Gastroesophageal sphincter (tissue), 4 donors: ENCODE data around the gene VIPR2. TPM values are rescaled to one million over a fixed set of nuclear protein-coding genes. Genes with fewer than 3 reads are reported as not detected.

Experiments
- ATAC-seq: fragments of 150-250 bp; one replicate; pipeline ENCODE4 v1.9.1; 2016; ENCODE audit warnings: mild to moderate bottlenecking, moderate library complexity
- H3K27ac ChIP-seq, 4 donors: fragments of 200-600 bp; sonication (generic) in 3 of 4; 1 replicate in 3 of 4; 2 replicates in 1 of 4; pipeline ENCODE4 v1.5.1; 2016 to 2019
- H3K27me3 ChIP-seq: fragments of 200-600 bp; sonication (generic); one replicate; pipeline ENCODE4 v1.5.1; 2019
- H3K36me3 ChIP-seq, 2 donors: fragments of 200-600 bp; sonication (generic); one replicate each; pipeline ENCODE4 v1.5.1; 2019; ENCODE audit warnings: control low read depth in 1 of 2
- H3K4me1 ChIP-seq, 3 donors: fragments of 200-600 bp; sonication (generic); 1 replicate in 2 of 3; 2 replicates in 1 of 3; pipeline ENCODE4 v1.5.1; 2016 to 2019; ENCODE audit warnings: control low read depth in 2 of 3
- H3K4me3 ChIP-seq, 2 donors: fragments of 200-600 bp; sonication (generic); one replicate each; pipeline ENCODE4 v1.5.1; 2019; ENCODE audit warnings: mild to moderate bottlenecking in 1 of 2, moderate library complexity in 1 of 2
- H3K9me3 ChIP-seq, 3 donors: fragments of 200-600 bp; sonication (generic); one replicate each; pipeline ENCODE4 v1.5.1; 2017 to 2019; ENCODE audit warnings: control low read depth in 2 of 3
- CTCF ChIP-seq, 4 experiments: fragments of 200-600 bp in 2 of 4; fragments of 450-650 bp in 2 of 4; sonication (generic) in 1 of 4; IDR thresholded peaks; one replicate each; pipeline ENCODE4 v1.5.1; 2017 to 2019; ENCODE audit warnings: antibody characterized with exemption in 4 of 4, mild to moderate bottlenecking in 2 of 4, moderate library complexity in 2 of 4
- EP300 ChIP-seq: sonication (generic); formaldehyde crosslinking; IDR thresholded peaks from one replicate; pipeline ENCODE4 v1.6.1; 2017; ENCODE audit warnings: antibody characterized with exemption, mild to moderate bottlenecking
- POLR2A ChIP-seq, 2 donors: fragments of 450-650 bp; IDR thresholded peaks; one replicate each; pipeline ENCODE4 v1.6.1; 2017; ENCODE audit warnings: antibody characterized with exemption in 2 of 2, mild to moderate bottlenecking in 2 of 2, moderate library complexity in 1 of 2
- POLR2AphosphoS5 ChIP-seq: sonication (generic); formaldehyde crosslinking; IDR thresholded peaks from one replicate; pipeline ENCODE4 v1.6.1; 2017; ENCODE audit warnings: antibody characterized with exemption
- WGBS, 2 donors: methylation state at CpG; one replicate each; pipeline ENCODE4 v1.1.5; 2018; ENCODE audit warnings: low coverage in 1 of 2; 5-methylcytosine and 5-hydroxymethylcytosine counted together
- total RNA-seq, 4 donors: library from RNA; depleted of rRNA; stranded (reverse); fragments of >200 nt; gene quantifications; one replicate each; pipeline ENCODE4 v1.1.0, GENCODE V29; 2016

Gene VIPR2
- total RNA-seq, 4 donors from 2014 or later: 13.3 to 52.5 (median 27.4) TPM

- Histone ChIP-seq H3K4me1 (peaks cover 0 to 62% (median 27%) of the 10 kb centered on the region in 3 donors), H3K9me3 (no peaks in the 10 kb centered on the region), H3K36me3 (no peaks in the 10 kb centered on the region), H3K27me3 (no peaks in the 10 kb centered on the region), H3K4me3 (no peak overlapping the region), H3K27ac (peak overlapping the region in 2 of 4 donors; percentile 83 to 89)
- TF ChIP-seq CTCF (IDR thresholded peaks at IDR 0.05) (no peak), POLR2AphosphoS5 (no peak), EP300 (no peak), POLR2A (IDR thresholded peaks at IDR 0.05) (no peak)
- 62 to 82% methylated on average over 13 to 16 of the region's 17 CpGs for WGBS, 2 donors
- ATAC-seq: no peak
These were observed 49.5 kb downstream of the VIPR2 start for GRCh38 chr7:159094919-159095915.

- H3K27me3 ChIP-seq: no peaks in the 10 kb centered on the region
- H3K4me1 ChIP-seq: peaks cover 0 to 51% (median 19%) of the 10 kb centered on the region in 3 donors
- TF ChIP-seq CTCF (IDR thresholded peaks at IDR 0.05) (no peak), POLR2A (IDR thresholded peaks at IDR 0.05) (no peak), EP300 (no peak), POLR2AphosphoS5 (no peak)
- 83 to 92% methylated on average over 3 to 9 of the region's 16 CpGs for WGBS, 2 donors
- no peaks in the 10 kb centered on the region for H3K9me3 ChIP-seq
- H3K27ac ChIP-seq: peak overlapping the region in 1 of 4 donors; percentile 89
- H3K36me3 ChIP-seq: no peaks in the 10 kb centered on the region
- H3K4me3 ChIP-seq: no peak overlapping the region
- no peak for ATAC-seq
These were observed 50.5 kb downstream of the VIPR2 start for GRCh38 chr7:159094023-159094740.

GRCh38 chr7:159093351-159093971 is 51.2 kb downstream of the VIPR2 start:
- Histone ChIP-seq H3K36me3 (no peaks in the 10 kb centered on the region), H3K9me3 (no peaks in the 10 kb centered on the region), H3K27me3 (no peaks in the 10 kb centered on the region), H3K27ac (peak overlapping the region in 1 of 4 donors; percentile 10), H3K4me1 (peaks cover 0 to 44% (median 12%) of the 10 kb centered on the region in 3 donors), H3K4me3 (no peak overlapping the region)
- WGBS, 2 donors: 69 to 94% methylated on average over 8 to 11 of the region's 31 CpGs
- TF ChIP-seq POLR2A (IDR thresholded peaks at IDR 0.05) (no peak), POLR2AphosphoS5 (no peak), EP300 (no peak), CTCF (IDR thresholded peaks at IDR 0.05) (no peak)
- no peak for ATAC-seq

GRCh38 chr7:159092701-159093121 is 52.0 kb downstream of the VIPR2 start:
- Histone ChIP-seq H3K36me3 (no peaks in the 10 kb centered on the region), H3K27ac (peak overlapping the region in 1 of 4 donors; percentile 10), H3K4me3 (no peak overlapping the region), H3K9me3 (no peaks in the 10 kb centered on the region), H3K4me1 (peaks cover 0 to 37% (median 4%) of the 10 kb centered on the region in 3 donors), H3K27me3 (no peaks in the 10 kb centered on the region)
- TF ChIP-seq POLR2A (IDR thresholded peaks at IDR 0.05) (no peak), POLR2AphosphoS5 (no peak), EP300 (no peak), CTCF (IDR thresholded peaks at IDR 0.05) (no peak)
- ATAC-seq: no peak
- 55 to 100% methylated on average over 1 to 6 of the region's 13 CpGs for WGBS, 2 donors
